SK-N-SH treated with all-trans-retinoic acid at 6 μM for 48 hours (cell line): Measurements from ENCODE around the gene MRPS35.

Experiments
- ATAC-seq: fragments of 200-7000 bp; cut with Tn5 transposase; 3 replicates; pipeline ENCODE4 v1.9.1; 2020; ENCODE audit warnings: mild to moderate bottlenecking, moderate library complexity
- ARNTL ChIP-seq: fragments of 450-650 bp; formaldehyde crosslinking; IDR thresholded peaks from 2 replicates; pipeline ENCODE4 v1.5.0; 2020; ENCODE audit warnings: low read depth, mild to moderate bottlenecking, moderate library complexity, borderline replicate concordance
- BACH2 ChIP-seq: fragments of 250-450 bp; sonication (Bioruptor Pico); IDR thresholded peaks from 2 replicates; pipeline ENCODE4 v1.9.0; 2021; ENCODE audit warnings: mild to moderate bottlenecking, borderline replicate concordance
- CSDC2 ChIP-seq: fragments of 250-450 bp; sonication (Bioruptor Pico); IDR thresholded peaks from 2 replicates; pipeline ENCODE4 v1.5.0; 2020; ENCODE audit warnings: mild to moderate bottlenecking, moderate library complexity
- ESRRG ChIP-seq: fragments of 250-450 bp; sonication (Bioruptor Pico); IDR thresholded peaks from 2 replicates; pipeline ENCODE4 v1.6.1; 2021; ENCODE audit warnings: mild to moderate bottlenecking
- GLIS3 ChIP-seq: fragments of 250-450 bp; sonication (Bioruptor Pico); IDR thresholded peaks from 2 replicates; pipeline ENCODE4 v1.5.0; 2020; ENCODE audit warnings: mild to moderate bottlenecking, moderate library complexity
- ISL1 ChIP-seq: fragments of 250-450 bp; sonication (Bioruptor Pico); IDR thresholded peaks from 2 replicates; pipeline ENCODE4 v2.1.2; 2022; ENCODE audit warnings: mild to moderate bottlenecking, moderate library complexity
- OSR1 ChIP-seq: fragments of 250-450 bp; sonication (Bioruptor Pico); IDR thresholded peaks from 2 replicates; pipeline ENCODE4 v1.8.0; 2022; ENCODE audit warnings: moderate library complexity, mild to moderate bottlenecking, inconsistent platforms
- PPARA ChIP-seq: fragments of 250-450 bp; sonication (Bioruptor Pico); IDR thresholded peaks from 2 replicates; pipeline ENCODE4 v1.5.0; 2020; ENCODE audit warnings: mild to moderate bottlenecking, borderline replicate concordance
- RARB ChIP-seq: fragments of 250-450 bp; sonication (Bioruptor Pico); IDR thresholded peaks from 2 replicates; pipeline ENCODE4 v1.8.0; 2021; ENCODE audit warnings: mild to moderate bottlenecking, moderate library complexity
- SNAI2 ChIP-seq: fragments of 250-450 bp; sonication (Bioruptor Pico); IDR thresholded peaks from 2 replicates; pipeline ENCODE4 v1.5.0; 2020; ENCODE audit warnings: mild to moderate bottlenecking, moderate library complexity
- TCF4 ChIP-seq: fragments of 250-450 bp; sonication (Bioruptor Pico); IDR thresholded peaks from 2 replicates; pipeline ENCODE4 v1.8.0; 2021; ENCODE audit warnings: mild to moderate bottlenecking, moderate library complexity, borderline replicate concordance
- TOX ChIP-seq: fragments of 250-450 bp; sonication (Bioruptor Pico); IDR thresholded peaks from 2 replicates; pipeline ENCODE4 v1.8.0; 2021; ENCODE audit warnings: mild to moderate bottlenecking, moderate library complexity, borderline replicate concordance
- TSHZ2 ChIP-seq: fragments of 250-450 bp; sonication (Bioruptor Pico); IDR thresholded peaks from 2 replicates; pipeline ENCODE4 v1.5.0; 2020; ENCODE audit warnings: mild to moderate bottlenecking, moderate library complexity
- ZC3H10 ChIP-seq: fragments of 250-450 bp; sonication (Bioruptor Pico); IDR thresholded peaks from 2 replicates; pipeline ENCODE4 v1.5.1; 2021; ENCODE audit warnings: mild to moderate bottlenecking, moderate library complexity
- ZFP3 ChIP-seq: fragments of 250-450 bp; sonication (Bioruptor Pico); IDR thresholded peaks from 2 replicates; pipeline ENCODE4 v1.5.0; 2020; ENCODE audit warnings: mild to moderate bottlenecking, moderate library complexity
- ZFP30 ChIP-seq: fragments of 450-650 bp; formaldehyde crosslinking; IDR thresholded peaks from 2 replicates; pipeline ENCODE4 v1.5.0; 2022; ENCODE audit warnings: mild to moderate bottlenecking, moderate library complexity
- ZNF70 ChIP-seq: fragments of 450-650 bp; formaldehyde crosslinking; IDR thresholded peaks from 2 replicates; pipeline ENCODE4 v1.5.0; 2020; ENCODE audit warnings: mild to moderate bottlenecking, moderate library complexity
- ZNF8 ChIP-seq: fragments of 450-650 bp; formaldehyde crosslinking; IDR thresholded peaks from 2 replicates; pipeline ENCODE4 v1.5.0; 2020; ENCODE audit warnings: mild to moderate bottlenecking, moderate library complexity
- TF ChIP-seq, protein P1 (sequence below): fragments of 250-450 bp; sonication (Bioruptor Pico); IDR thresholded peaks from 2 replicates; pipeline ENCODE4 v1.5.1; 2021; ENCODE audit warnings: mild to moderate bottlenecking, moderate library complexity
- TF ChIP-seq, protein P2 (sequence below): fragments of 250-450 bp; sonication (Bioruptor Pico); IDR thresholded peaks from 2 replicates; pipeline ENCODE4 v1.5.1; 2020; ENCODE audit warnings: low read depth, mild to moderate bottlenecking, moderate library complexity
- TF ChIP-seq, protein P3 (sequence below): fragments of 250-450 bp; sonication (Bioruptor Pico); IDR thresholded peaks from 2 replicates; pipeline ENCODE4 v1.8.0; 2021; ENCODE audit warnings: low read depth, mild to moderate bottlenecking, moderate library complexity, borderline replicate concordance

The MRPS35 gene

GRCh38 chr12:27780612-27781408, 70.2 kb downstream of the MRPS35 start:
- TF ChIP-seq, protein P1, sequence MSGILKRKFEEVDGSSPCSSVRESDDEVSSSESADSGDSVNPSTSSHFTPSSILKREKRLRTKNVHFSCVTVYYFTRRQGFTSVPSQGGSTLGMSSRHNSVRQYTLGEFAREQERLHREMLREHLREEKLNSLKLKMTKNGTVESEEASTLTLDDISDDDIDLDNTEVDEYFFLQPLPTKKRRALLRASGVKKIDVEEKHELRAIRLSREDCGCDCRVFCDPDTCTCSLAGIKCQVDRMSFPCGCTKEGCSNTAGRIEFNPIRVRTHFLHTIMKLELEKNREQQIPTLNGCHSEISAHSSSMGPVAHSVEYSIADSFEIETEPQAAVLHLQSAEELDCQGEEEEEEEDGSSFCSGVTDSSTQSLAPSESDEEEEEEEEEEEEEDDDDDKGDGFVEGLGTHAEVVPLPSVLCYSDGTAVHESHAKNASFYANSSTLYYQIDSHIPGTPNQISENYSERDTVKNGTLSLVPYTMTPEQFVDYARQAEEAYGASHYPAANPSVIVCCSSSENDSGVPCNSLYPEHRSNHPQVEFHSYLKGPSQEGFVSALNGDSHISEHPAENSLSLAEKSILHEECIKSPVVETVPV (CRISPR knock-in tag): no peak
- TF ChIP-seq OSR1 (CRISPR knock-in tag) (no peak), TSHZ2 (CRISPR knock-in tag) (no peak)
- TF ChIP-seq, all 23 proteins: peak for 0
- peak; percentile 46 for ATAC-seq

DNA sequence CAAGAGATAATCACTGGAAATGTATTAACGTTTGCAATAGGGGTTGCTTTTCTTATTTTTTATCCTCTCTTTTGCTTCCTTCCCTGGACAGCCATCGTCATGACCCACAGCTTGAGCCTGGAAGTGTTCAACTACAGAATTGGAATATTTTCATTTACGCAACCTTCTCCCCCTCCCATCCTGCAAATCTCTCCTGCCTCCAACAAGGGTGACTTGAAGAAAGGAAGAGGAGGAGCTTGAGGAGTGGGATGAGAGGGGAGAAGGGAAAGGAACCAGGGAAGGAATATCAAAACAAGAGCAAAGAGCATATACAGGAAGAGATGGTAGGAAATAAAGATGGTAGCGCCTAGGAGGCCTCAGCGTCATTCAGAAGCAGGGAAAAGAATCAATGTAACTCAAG, 71.0 kb downstream of the MRPS35 start:
- TF ChIP-seq ISL1 (CRISPR knock-in tag): no peak
- TF ChIP-seq ESRRG (CRISPR knock-in tag): no peak
- TF ChIP-seq, protein P1 (CRISPR knock-in tag): no peak
- TF ChIP-seq TCF4 (CRISPR knock-in tag): no peak
- no peak for TF ChIP-seq ZFP30 (CRISPR knock-in tag)
- no peak for TF ChIP-seq PPARA (CRISPR knock-in tag)
- no peak for TF ChIP-seq RARB
- no peak for TF ChIP-seq TSHZ2 (CRISPR knock-in tag)
- no peak for TF ChIP-seq SNAI2 (CRISPR knock-in tag)
- TF ChIP-seq BACH2: no peak
- no peak for TF ChIP-seq OSR1 (CRISPR knock-in tag)
- TF ChIP-seq ZNF8 (CRISPR knock-in tag): no peak
- no peak for TF ChIP-seq ZNF70 (CRISPR knock-in tag)
- no peak for TF ChIP-seq TOX
- no peak for TF ChIP-seq CSDC2
- no peak for TF ChIP-seq ZFP3 (CRISPR knock-in tag)
- TF ChIP-seq, all 23 proteins: peak for 0
- no peak for ATAC-seq

DNA sequence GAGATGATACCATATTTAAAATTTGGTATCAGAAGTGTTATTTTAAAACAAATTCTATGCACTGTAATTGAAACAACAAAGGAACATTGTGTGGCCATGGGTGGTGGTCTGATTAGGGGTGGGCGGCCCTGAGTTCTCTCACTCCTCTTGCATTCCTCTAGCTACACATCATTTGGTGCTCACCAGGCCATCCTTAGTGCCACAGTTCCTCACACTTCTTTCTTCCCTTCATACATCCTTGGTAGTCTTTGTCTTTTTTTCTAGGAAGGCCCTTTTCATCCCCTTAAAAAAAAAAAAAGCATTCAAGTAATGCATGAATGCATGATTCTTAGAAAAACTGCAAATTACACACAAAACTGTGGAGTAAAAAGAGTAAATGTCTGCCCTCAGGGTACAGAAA, 71.8 kb downstream of the MRPS35 start:
- no peak for ATAC-seq
- TF ChIP-seq ZC3H10 (CRISPR knock-in tag) (no peak), BACH2 (no peak), ZFP30 (CRISPR knock-in tag) (no peak), TSHZ2 (CRISPR knock-in tag) (no peak), RARB (no peak), ESRRG (CRISPR knock-in tag) (no peak), OSR1 (CRISPR knock-in tag) (no peak), PPARA (CRISPR knock-in tag) (no peak), GLIS3 (CRISPR knock-in tag) (no peak), ISL1 (CRISPR knock-in tag) (no peak), ARNTL (CRISPR knock-in tag) (no peak), TOX (no peak), ZNF70 (CRISPR knock-in tag) (no peak)
- TF ChIP-seq, protein P2, sequence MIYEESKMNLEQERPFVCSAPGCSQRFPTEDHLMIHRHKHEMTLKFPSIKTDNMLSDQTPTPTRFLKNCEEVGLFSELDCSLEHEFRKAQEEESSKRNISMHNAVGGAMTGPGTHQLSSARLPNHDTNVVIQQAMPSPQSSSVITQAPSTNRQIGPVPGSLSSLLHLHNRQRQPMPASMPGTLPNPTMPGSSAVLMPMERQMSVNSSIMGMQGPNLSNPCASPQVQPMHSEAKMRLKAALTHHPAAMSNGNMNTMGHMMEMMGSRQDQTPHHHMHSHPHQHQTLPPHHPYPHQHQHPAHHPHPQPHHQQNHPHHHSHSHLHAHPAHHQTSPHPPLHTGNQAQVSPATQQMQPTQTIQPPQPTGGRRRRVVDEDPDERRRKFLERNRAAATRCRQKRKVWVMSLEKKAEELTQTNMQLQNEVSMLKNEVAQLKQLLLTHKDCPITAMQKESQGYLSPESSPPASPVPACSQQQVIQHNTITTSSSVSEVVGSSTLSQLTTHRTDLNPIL: no peak
- TF ChIP-seq, protein P3, sequence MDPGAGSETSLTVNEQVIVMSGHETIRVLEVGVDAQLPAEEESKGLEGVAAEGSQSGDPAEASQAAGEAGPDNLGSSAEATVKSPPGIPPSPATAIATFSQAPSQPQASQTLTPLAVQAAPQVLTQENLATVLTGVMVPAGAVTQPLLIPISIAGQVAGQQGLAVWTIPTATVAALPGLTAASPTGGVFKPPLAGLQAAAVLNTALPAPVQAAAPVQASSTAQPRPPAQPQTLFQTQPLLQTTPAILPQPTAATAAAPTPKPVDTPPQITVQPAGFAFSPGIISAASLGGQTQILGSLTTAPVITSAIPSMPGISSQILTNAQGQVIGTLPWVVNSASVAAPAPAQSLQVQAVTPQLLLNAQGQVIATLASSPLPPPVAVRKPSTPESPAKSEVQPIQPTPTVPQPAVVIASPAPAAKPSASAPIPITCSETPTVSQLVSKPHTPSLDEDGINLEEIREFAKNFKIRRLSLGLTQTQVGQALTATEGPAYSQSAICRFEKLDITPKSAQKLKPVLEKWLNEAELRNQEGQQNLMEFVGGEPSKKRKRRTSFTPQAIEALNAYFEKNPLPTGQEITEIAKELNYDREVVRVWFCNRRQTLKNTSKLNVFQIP (CRISPR knock-in tag): no peak
